Glutamatergic neuron (in vitro differentiated cells): ENCODE data around the gene ENTPD2. TPM values are rescaled to one million over a fixed set of nuclear protein-coding genes. Genes with fewer than 3 reads are reported as not detected.

Experiments
- DNase-seq: peaks from one replicate; pipeline ENCODE4 v3.0.0; 2022
- H3K27ac Mint-ChIP-seq: one replicate; pipeline ENCODE4 v1.8.0; 2020; ENCODE audit warnings: mild to moderate bottlenecking, mixed read lengths, inconsistent platforms; ENCODE audit not compliant: unreplicated experiment
- H3K27me3 Mint-ChIP-seq: one replicate; pipeline ENCODE4 v1.8.0; 2020; ENCODE audit warnings: mild to moderate bottlenecking, moderate library complexity, mixed read lengths, inconsistent platforms; ENCODE audit not compliant: unreplicated experiment
- H3K36me3 Mint-ChIP-seq: one replicate; pipeline ENCODE4 v1.8.0; 2020; ENCODE audit warnings: mild to moderate bottlenecking, mixed read lengths, inconsistent platforms; ENCODE audit not compliant: unreplicated experiment
- H3K4me1 Mint-ChIP-seq: one replicate; pipeline ENCODE4 v1.8.0; 2020; ENCODE audit warnings: mild to moderate bottlenecking, low read depth, mixed read lengths, inconsistent platforms; ENCODE audit not compliant: unreplicated experiment
- H3K4me3 Mint-ChIP-seq: one replicate; pipeline ENCODE4 v1.8.0; 2020; ENCODE audit warnings: mild to moderate bottlenecking, mixed read lengths, inconsistent platforms; ENCODE audit not compliant: unreplicated experiment
- H3K9me3 Mint-ChIP-seq: one replicate; pipeline ENCODE4 v1.8.0; 2020; ENCODE audit warnings: mild to moderate bottlenecking, moderate library complexity, mixed read lengths, inconsistent platforms; ENCODE audit not compliant: unreplicated experiment
- CTCF ChIP-seq: fragments of 200-600 bp; sonication (generic); IDR thresholded peaks from one replicate; pipeline ENCODE4 v1.5.0; 2021; ENCODE audit not compliant: partially characterized antibody, unreplicated experiment
- total RNA-seq: library from RNA; stranded (reverse); fragmentation: NEBNext Ultra II Directional; extraction: Animal tissue kit (Norgen Biotek cat#: 25700); gene quantifications from one replicate; pipeline ENCODE4 v1.2.1, GENCODE V29; 2021; ENCODE audit not compliant: unreplicated experiment

The ENTPD2 gene
- total RNA-seq, 1 donor from 2014 or later = 0.69 TPM

- Mint-ChIP-seq H3K27me3 (peaks cover 12% of the 10 kb centered on the region), H3K36me3 (no peaks in the 10 kb centered on the region), H3K4me1 (peaks cover 2% of the 10 kb centered on the region)
Measured at GRCh38 chr9:137056739-137057415, 3.0 kb upstream of the ENTPD2 start.

GRCh38 chr9:137055385-137056364 is 1.8 kb upstream of the ENTPD2 start:
- Mint-ChIP-seq H3K9me3 (peaks cover 4% of the 10 kb centered on the region), H3K36me3 (no peaks in the 10 kb centered on the region), H3K27me3 (peaks cover 13% of the 10 kb centered on the region), H3K4me3 (no peak overlapping the region), H3K4me1 (peaks cover 2% of the 10 kb centered on the region), H3K27ac (no peak overlapping the region)
- no peak for TF ChIP-seq CTCF
- DNase-seq = no peak

More at GRCh38 chr9:137056739-137057415, 3.0 kb upstream of the ENTPD2 start:
- Mint-ChIP-seq H3K4me3 (no peak overlapping the region), H3K9me3 (peaks cover 4% of the 10 kb centered on the region), H3K27ac (no peak overlapping the region)
- no peak for TF ChIP-seq CTCF
- DNase-seq = no peak

- peaks cover 13% of the 10 kb centered on the region for H3K27me3 Mint-ChIP-seq
- peaks cover 2% of the 10 kb centered on the region for H3K4me1 Mint-ChIP-seq
- no peaks in the 10 kb centered on the region for H3K36me3 Mint-ChIP-seq
- no peak for DNase-seq
- H3K4me3 Mint-ChIP-seq = no peak overlapping the region
- no peak for TF ChIP-seq CTCF
- H3K9me3 Mint-ChIP-seq = peaks cover 4% of the 10 kb centered on the region
- H3K27ac Mint-ChIP-seq = no peak overlapping the region
Measured at GRCh38 chr9:137054932-137055384, 1.1 kb upstream of the ENTPD2 start.

- Mint-ChIP-seq H3K4me1 (peaks cover 2% of the 10 kb centered on the region), H3K36me3 (no peaks in the 10 kb centered on the region), H3K27me3 (peaks cover 15% of the 10 kb centered on the region), H3K4me3 (no peak overlapping the region), H3K9me3 (peaks cover 4% of the 10 kb centered on the region), H3K27ac (no peak overlapping the region)
- DNase-seq = no peak
- TF ChIP-seq CTCF = no peak
Measured at GRCh38 chr9:137052998-137053943, 590 bp downstream of the ENTPD2 start.
